Stimulated activated CD8-positive, alpha-beta memory T cell treated with anti-CD3 and anti-CD28 coated beads, Interleukin-12 subunit alpha, Interleukin-12 subunit beta, amount 100 ng/mL, for 4 hours (primary cell): ENCODE measurements around the gene GALNT9.
"Not testable (repeated sequence)": the region's sequence is repeated elsewhere in the genome, so short reads cannot be mapped to it uniquely, and the experiment has no call there.

ENCODE experiments used
- DNase-seq: peaks from one replicate; pipeline ENCODE4 v3.0.0-alpha.2; 2020; ENCODE audit warnings: low read depth

GALNT9 gene

DNA sequence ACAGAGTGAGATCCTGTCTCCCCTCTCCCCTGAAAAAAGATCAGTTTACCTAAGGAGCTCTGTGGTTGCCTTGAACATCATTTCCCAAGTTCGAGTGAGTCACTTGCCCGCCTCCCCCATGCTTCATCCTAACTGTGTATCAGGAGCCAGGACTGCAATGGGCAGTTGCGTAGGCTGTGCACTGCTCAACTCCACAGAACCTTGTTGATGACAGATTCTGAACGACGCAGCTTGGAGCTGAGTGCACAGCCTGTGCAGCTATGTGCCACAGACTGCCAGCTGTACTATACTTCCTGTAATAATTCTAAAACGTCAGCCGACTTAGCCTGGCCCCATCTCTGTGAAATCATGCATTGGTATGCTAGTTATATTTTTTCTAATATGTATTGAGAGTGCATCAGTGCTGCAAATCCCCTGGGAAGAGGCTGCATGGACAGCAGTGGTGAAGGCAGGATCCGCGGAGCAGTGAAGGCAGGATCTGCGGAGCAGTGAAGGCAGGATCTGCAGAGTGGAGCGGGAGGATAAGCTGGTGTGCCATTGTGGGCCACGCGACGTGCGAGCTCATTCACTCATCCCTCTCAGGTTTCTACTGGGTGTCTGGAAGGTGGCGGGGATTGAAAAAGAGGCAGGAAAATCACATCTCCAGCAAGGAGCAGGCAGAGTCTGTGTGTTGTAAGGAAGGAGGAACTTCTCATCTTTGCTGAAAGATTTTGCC is 80.8 kb downstream of the GALNT9 start:
- DNase-seq, result no peak

- no peak for DNase-seq
Measured at GRCh38 chr12:132247718-132248452, 81.5 kb downstream of the GALNT9 start.

DNA sequence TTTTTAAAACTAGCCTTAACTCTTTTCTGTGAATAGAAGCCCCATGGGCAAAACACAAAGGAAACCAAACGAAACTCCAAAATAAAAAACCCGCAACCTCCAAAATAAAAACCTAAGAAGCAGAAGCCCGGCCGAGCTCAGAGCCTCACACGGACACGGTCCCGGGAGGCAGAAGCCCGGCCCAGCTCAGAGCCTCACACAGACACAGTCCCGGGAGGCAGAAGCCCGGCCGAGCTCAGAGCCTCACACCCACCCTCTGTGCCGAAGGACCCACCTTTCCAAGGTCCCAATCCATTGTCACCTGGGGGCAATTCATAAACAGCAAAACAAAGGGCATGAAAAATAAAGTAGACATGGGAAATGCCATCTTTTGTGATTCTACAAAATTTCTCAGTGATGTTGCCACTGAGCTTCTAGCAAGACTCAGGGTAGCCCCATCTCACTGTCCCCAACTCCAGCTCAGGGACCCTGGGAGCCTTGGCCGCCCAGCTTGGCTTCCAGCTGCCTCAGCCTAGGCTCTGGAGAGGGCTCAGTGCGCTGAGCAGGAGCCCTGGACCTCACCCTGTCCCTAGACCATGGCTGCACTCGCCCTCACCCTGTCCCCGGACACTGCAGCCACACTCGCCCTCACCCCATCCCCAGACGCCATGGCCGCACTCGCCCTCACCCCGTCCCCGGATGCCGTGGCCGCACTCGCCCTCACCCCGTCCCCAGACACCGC is 82.2 kb downstream of the GALNT9 start:
- DNase-seq, result no peak

DNA sequence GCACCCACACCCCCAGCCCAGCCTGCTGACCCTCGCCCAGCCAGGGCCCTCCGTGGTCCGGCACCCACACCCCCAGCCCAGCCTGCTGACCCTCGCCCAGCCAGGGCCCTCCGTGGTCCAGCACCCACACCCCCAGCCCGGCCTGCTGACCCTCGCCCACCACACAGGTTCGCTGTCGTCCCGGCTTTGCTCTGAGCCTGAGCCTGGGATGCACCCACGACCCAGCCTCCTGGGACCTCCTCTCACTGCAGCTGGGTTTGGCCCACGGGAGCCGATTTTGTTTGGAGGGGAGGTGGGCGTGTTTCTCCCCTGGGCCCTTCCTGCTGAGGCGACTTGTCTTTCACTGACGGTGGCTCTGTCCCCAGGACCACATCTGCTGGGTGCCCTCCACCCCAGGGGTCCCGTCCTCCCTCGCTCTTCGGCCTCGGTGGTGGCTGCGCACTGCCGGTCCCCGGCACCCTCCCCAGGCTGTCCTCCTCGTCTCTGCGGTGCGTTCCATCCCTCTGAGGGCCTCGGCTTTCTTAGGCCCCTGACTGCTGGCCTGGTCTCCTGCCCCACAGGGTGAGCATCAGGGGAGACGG is 83.8 kb downstream of the GALNT9 start:
- DNase-seq, result no peak

- no peak for DNase-seq
Measured at GRCh38 chr12:132244724-132245295, 84.6 kb downstream of the GALNT9 start.

DNA sequence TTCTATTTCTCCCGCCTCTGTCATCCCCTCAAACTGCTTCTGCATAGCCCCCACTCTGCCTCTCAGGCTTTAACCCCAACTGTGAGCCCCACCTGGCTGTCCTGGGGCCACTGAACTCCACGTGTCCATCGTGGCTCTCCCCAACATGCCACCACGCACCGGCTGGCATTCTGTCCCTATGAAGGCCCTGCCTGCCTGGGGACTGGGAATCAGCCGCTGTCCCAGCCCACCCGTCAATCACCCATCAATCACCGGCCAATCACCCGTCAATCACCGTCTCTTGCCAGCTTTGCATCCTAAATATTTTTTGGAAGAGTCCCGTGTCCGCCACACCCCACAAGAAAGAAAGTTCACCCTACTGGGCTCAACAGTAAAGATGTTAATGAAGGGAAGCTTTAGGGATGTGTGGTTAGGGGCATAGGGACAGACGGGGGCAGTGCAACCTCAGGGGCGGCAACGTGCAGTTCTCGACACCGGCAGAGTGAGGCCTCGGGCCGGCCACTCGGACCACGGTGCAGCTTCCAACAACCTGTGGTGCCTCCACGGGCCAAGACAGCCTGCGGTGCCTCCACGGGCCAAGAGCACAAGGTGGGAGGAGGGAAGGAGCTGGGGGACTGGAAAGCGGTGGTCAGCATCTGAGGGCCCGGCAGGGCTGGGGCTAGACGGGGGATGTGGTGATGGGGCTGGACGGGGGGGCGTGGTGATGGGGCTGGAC is 85.6 kb downstream of the GALNT9 start:
- DNase-seq, result no peak

- not testable (repeated sequence) for DNase-seq
Measured at GRCh38 chr12:132243171-132243570, 86.2 kb downstream of the GALNT9 start.

GRCh38 chr12:132240669-132241007 is 88.8 kb downstream of the GALNT9 start:
- DNase-seq, result not testable (repeated sequence)

- DNase-seq, result no peak
Measured at GRCh38 chr12:132239796-132240668, 89.4 kb downstream of the GALNT9 start.

- DNase-seq, result no peak
Measured at GRCh38 chr12:132239392-132239791, 90.0 kb downstream of the GALNT9 start.

DNA sequence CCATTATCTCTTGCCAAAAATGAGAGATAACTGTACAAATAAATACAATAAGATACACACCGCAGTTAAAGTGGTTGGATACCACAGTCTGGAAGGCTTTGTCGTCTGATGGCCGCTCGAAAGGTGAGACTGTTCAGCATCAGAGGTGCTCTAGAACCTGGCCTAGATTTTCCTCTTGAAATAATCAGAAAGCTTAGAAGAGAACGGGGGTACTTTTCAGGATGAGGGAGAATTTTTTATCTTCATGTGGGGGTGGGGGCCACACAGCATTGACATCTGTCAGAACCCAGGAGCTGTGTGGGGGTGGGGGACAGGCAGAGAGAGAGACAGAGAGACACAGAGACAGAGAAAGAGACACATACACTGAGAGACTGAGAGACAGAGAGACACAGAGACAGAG is 90.5 kb downstream of the GALNT9 start:
- DNase-seq, result no peak

DNA sequence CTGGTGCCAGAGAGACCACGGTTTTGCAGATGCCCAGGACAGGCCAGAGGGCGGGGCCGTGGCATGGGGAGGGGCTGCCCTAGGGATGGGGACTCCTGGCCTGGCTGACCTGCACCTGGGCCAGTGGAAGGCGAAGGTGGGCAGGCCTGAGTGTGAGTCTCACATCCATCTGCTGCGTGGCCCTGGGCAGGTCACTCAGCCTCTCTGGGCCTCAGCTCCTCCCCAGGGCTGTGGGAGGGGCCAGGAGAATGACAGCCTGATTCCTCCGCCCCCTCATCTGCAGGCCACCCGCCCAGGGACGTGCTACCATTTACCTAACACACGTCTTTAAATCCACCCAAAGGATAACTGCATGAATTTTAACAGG is 90.9 kb downstream of the GALNT9 start:
- DNase-seq, result no peak

DNA sequence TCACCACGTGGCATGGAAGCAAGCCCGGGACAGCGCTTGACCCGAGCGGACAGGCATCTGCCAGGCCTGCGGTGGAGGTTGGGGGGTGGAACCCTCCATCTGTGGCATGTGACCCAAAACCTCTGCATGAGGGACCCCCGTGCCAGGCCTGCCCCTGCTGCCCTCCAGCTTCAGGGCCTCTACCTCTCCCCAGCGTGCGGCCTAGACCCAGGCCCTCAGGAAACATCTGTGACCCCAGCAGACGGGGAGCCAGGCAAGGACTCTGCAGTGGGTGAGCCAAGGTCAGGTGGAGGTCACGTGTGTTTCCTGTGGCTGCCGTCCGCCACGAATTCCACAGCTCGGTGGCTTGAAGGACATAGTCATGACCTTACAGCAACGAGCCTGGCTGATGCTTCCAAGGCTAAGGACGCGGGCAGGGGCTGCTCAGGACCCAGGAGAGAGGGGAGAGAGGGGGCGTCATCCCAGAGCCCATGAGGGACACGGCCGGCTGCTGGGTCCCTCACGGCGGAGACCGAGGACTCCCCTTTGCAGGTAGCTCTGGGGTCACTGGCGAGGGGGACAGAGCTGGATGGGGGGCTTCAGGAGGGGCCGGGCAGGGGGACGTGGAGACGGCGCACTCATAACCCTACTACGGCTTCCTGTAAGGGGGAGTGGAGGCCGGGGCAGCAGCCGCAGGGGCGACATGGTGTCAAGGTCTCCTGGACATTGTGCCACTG is 91.5 kb downstream of the GALNT9 start:
- DNase-seq, result no peak

GRCh38 chr12:132236930-132237771 is 92.2 kb downstream of the GALNT9 start:
- no peak for DNase-seq

GRCh38 chr12:132236129-132236929 is 93.1 kb downstream of the GALNT9 start:
- no peak for DNase-seq

DNA sequence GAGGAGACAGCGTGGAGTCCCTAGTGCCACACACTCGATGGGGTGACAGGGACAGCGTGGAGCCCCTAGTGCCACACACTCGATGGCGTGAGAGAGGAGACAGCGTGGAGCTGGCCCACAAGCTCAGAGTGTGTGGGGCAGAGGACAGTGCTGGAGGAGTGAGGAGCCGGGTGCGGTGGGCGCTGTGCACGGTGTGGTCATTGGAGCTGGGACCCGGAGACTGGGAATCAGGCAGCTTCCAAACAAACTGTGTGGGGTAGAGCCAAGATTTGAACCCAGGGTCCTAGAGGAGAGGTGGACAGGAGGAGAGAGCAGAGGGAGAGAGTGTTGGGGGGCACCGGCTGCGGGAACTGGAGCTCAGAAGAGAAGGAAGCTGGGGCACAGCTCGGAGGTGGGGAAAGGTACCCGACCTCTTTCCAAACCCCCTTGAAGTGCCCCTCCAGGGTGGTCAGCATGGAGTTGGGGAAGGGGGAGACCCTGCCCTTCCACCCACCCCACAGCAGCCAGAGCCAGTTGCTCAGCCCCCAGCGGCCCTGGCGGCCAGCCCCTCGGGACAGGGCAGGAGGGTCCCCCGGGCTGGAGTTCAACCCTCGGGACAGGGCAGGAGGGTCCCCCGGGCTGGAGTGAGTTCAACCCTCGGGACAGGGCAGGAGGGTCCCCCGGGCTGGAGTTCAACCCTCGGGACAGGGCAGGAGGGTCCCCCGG is 94.1 kb downstream of the GALNT9 start:
- DNase-seq, result no peak

GRCh38 chr12:132230381-132230780 is 99.0 kb downstream of the GALNT9 start:
- no peak for DNase-seq

DNA sequence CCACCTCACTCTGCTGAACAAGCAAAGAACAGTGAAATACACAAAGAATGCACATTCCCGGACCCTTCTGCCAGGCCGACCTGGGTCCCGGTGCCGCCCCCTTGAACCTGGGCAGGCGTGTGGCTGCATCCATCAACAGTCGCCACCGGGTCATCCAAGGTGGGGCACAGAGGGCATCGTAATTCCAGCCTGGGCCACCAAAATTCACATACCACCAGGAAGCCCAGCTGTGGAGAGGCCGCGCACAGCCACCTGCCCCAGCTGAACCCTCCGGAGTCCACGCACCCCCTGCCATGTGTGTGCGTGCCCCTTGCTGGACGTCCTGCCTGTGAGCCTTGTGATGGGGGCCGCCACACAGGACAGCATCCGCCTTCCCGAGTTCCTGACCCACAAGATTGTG is 99.5 kb downstream of the GALNT9 start:
- no peak for DNase-seq
